ENCODE measurements around the gene LRRC7. TPM values are rescaled to one million over a fixed set of nuclear protein-coding genes. Genes with fewer than 3 reads are reported as not detected.

The LRRC7 gene
- polyA plus RNA-seq, 1 donor from 2014 or later, result 141 TPM

GRCh38 chr1:69754521-69754920 lies 186.8 kb downstream of the LRRC7 start:
- Histone ChIP-seq H3K27me3 (ENCODE audit: insufficient read depth, low read depth, low read length) (no peaks in the 10 kb centered on the region), H4K20me1 (ENCODE audit: insufficient read depth) (no peaks in the 10 kb centered on the region), H3K36me3 (ENCODE audit: insufficient read depth, low read length) (no peaks in the 10 kb centered on the region), H3F3A (ENCODE audit: insufficient read depth, low read length, poor library complexity, severe bottlenecking) (no peaks in the 10 kb centered on the region), H3K27ac (ENCODE audit: low read length) (no peak overlapping the region), H3K9me2 (ENCODE audit: insufficient read depth, low read length) (no peaks in the 10 kb centered on the region), H3K79me2 (replicated peaks; ENCODE audit: insufficient read depth, low read length) (no peaks in the 10 kb centered on the region), H3K9ac (ENCODE audit: low read length) (no peak overlapping the region), H3K4me3 (ENCODE audit: low read length) (no peak overlapping the region), H3K9me3 (ENCODE audit: low read length) (no peaks in the 10 kb centered on the region), H2AFZ (ENCODE audit: low read depth, low read length) (no peak overlapping the region), H3K4me2 (ENCODE audit: low read length) (no peak overlapping the region)
- TF ChIP-seq POLR2AphosphoS5 (IDR thresholded peaks at IDR 0.05) (no peak), CTCF (IDR thresholded peaks at IDR 0.05; ENCODE audit: poor library complexity, severe bottlenecking) (no peak), RAD21 (conservative IDR thresholded peaks at IDR 0.05) (no peak), EZH2 (IDR thresholded peaks at IDR 0.05; ENCODE audit: borderline replicate concordance, insufficient read depth, low read length, poor library complexity, severe bottlenecking) (no peak), MXI1 (conservative IDR thresholded peaks at IDR 0.05; ENCODE audit: poor library complexity, severe bottlenecking) (no peak), EP300 (conservative IDR thresholded peaks at IDR 0.05; ENCODE audit: poor library complexity, severe bottlenecking) (no peak), TAF1 (IDR thresholded peaks at IDR 0.05; ENCODE audit: low read depth) (no peak), SMC3 (conservative IDR thresholded peaks at IDR 0.05; ENCODE audit: poor library complexity) (no peak)

- Histone ChIP-seq H3K4me3 (ENCODE audit: low read length) (no peak overlapping the region), H3K27ac (ENCODE audit: low read length) (no peak overlapping the region), H3K4me2 (ENCODE audit: low read length) (no peak overlapping the region), H3K9me3 (ENCODE audit: low read length) (no peaks in the 10 kb centered on the region), H3K9me2 (ENCODE audit: insufficient read depth, low read length) (no peaks in the 10 kb centered on the region), H3K79me2 (replicated peaks; ENCODE audit: insufficient read depth, low read length) (no peaks in the 10 kb centered on the region), H2AFZ (ENCODE audit: low read depth, low read length) (no peak overlapping the region), H3F3A (ENCODE audit: insufficient read depth, low read length, poor library complexity, severe bottlenecking) (no peaks in the 10 kb centered on the region), H3K9ac (ENCODE audit: low read length) (no peak overlapping the region), H3K27me3 (ENCODE audit: insufficient read depth, low read depth, low read length) (no peaks in the 10 kb centered on the region), H3K36me3 (ENCODE audit: insufficient read depth, low read length) (no peaks in the 10 kb centered on the region), H4K20me1 (ENCODE audit: insufficient read depth) (no peaks in the 10 kb centered on the region)
- TF ChIP-seq EP300 (conservative IDR thresholded peaks at IDR 0.05; ENCODE audit: poor library complexity, severe bottlenecking) (no peak), TAF1 (IDR thresholded peaks at IDR 0.05; ENCODE audit: low read depth) (no peak), POLR2AphosphoS5 (IDR thresholded peaks at IDR 0.05) (no peak), SMC3 (conservative IDR thresholded peaks at IDR 0.05; ENCODE audit: poor library complexity) (no peak), EZH2 (IDR thresholded peaks at IDR 0.05; ENCODE audit: borderline replicate concordance, insufficient read depth, low read length, poor library complexity, severe bottlenecking) (no peak), RAD21 (conservative IDR thresholded peaks at IDR 0.05) (no peak)
Measured at GRCh38 chr1:69755647-69756046, 187.9 kb downstream of the LRRC7 start.

- H3K4me3 ChIP-seq (ENCODE audit: low read length), result no peak overlapping the region
- no peaks in the 10 kb centered on the region for H3F3A ChIP-seq (ENCODE audit: insufficient read depth, low read length, poor library complexity, severe bottlenecking)
- no peaks in the 10 kb centered on the region for H3K9me2 ChIP-seq (ENCODE audit: insufficient read depth, low read length)
- H3K36me3 ChIP-seq (ENCODE audit: insufficient read depth, low read length), result peaks cover 5% of the 10 kb centered on the region
- H3K27ac ChIP-seq (ENCODE audit: low read length), result no peak overlapping the region
- H3K9me3 ChIP-seq (ENCODE audit: low read length), result no peaks in the 10 kb centered on the region
- H3K27me3 ChIP-seq (ENCODE audit: insufficient read depth, low read depth, low read length), result no peaks in the 10 kb centered on the region
- H3K9ac ChIP-seq (ENCODE audit: low read length), result no peak overlapping the region
- H4K20me1 ChIP-seq (ENCODE audit: insufficient read depth), result no peaks in the 10 kb centered on the region
- TF ChIP-seq TAF1 (IDR thresholded peaks at IDR 0.05; ENCODE audit: low read depth), result no peak
- no peak for TF ChIP-seq MXI1 (conservative IDR thresholded peaks at IDR 0.05; ENCODE audit: poor library complexity, severe bottlenecking)
- TF ChIP-seq EP300 (conservative IDR thresholded peaks at IDR 0.05; ENCODE audit: poor library complexity, severe bottlenecking), result no peak
- TF ChIP-seq EZH2 (IDR thresholded peaks at IDR 0.05; ENCODE audit: borderline replicate concordance, insufficient read depth, low read length, poor library complexity, severe bottlenecking), result no peak
- TF ChIP-seq CTCF (IDR thresholded peaks at IDR 0.05; ENCODE audit: poor library complexity, severe bottlenecking), result no peak
- TF ChIP-seq POLR2AphosphoS5 (IDR thresholded peaks at IDR 0.05), result no peak
- no peak for TF ChIP-seq REST (IDR thresholded peaks at IDR 0.05; ENCODE audit: borderline replicate concordance)
- TF ChIP-seq RAD21 (conservative IDR thresholded peaks at IDR 0.05), result no peak
- no peak for TF ChIP-seq SMC3 (conservative IDR thresholded peaks at IDR 0.05; ENCODE audit: poor library complexity)
- no peak overlapping the region for H2AFZ ChIP-seq (ENCODE audit: low read depth, low read length)
- H3K79me2 ChIP-seq (replicated peaks; ENCODE audit: insufficient read depth, low read length), result no peaks in the 10 kb centered on the region
- H3K4me2 ChIP-seq (ENCODE audit: low read length), result no peak overlapping the region
Measured at GRCh38 chr1:69765951-69766350, 198.2 kb downstream of the LRRC7 start.

All from neural cell (in vitro differentiated cells).